GM12878 (cell line): Measurements from ENCODE around the gene DMXL2. TPM values are rescaled to one million over a fixed set of nuclear protein-coding genes. Genes with fewer than 3 reads are reported as not detected.

Experiments
- ATAC-seq: fragments of 200-7000 bp; cut with Tn5 transposase; 3 replicates; pipeline ENCODE4 v1.9.1; 2020; ENCODE audit warnings: mild to moderate bottlenecking, moderate library complexity
- BruUV-seq: library from RNA; stranded (reverse); fragments of 400-500 nt; replicated peaks from 2 replicates; lab custom pipeline; 2021; lab: Mats Ljungman, UMichigan
- CTCF ChIA-PET: fragments of 300-600 bp; sonication (Branson Sonifier 250); formaldehyde crosslinking; extraction: SDS; loops from one replicate; lab custom pipeline; 2021; ENCODE audit warnings: inconsistent platforms; lab: Yijun Ruan, JAX
- POLR2A ChIA-PET: fragments of 350-600 bp; formaldehyde crosslinking; extraction: SDS; loops from one replicate; lab custom pipeline; 2021; ENCODE audit warnings: inconsistent platforms; lab: Charles Lee
- RAD21 ChIA-PET: fragments of 300-600 bp; sonication (Branson Sonifier 250); formaldehyde crosslinking; loops from one replicate; lab custom pipeline; 2023; ENCODE audit warnings: antibody characterized with exemption; ENCODE audit not compliant: unreplicated experiment; lab: Charles Lee
- SMC1A ChIA-PET: fragments of 300-600 bp; sonication (Branson Sonifier 250); formaldehyde crosslinking; loops from one replicate; lab custom pipeline; 2023; ENCODE audit not compliant: unreplicated experiment, uncharacterized antibody; lab: Charles Lee
- DNase-seq: peaks from one replicate; pipeline ENCODE4 v3.0.0-alpha.2; 2011; ENCODE audit warnings: low read depth, low spot score
- FAIRE-seq: peaks from 3 replicates; lab custom pipeline; 2011; peaks lifted over from hg19 to GRCh38; lab: Jason Lieb, UNC
- H2AFZ ChIP-seq: 2 replicates; pipeline ENCODE4 v1.6.0; 2011; ENCODE audit warnings: low read depth, low read length, control low read depth; ENCODE audit not compliant: control insufficient read depth
- H3K27ac ChIP-seq: 2 replicates; pipeline ENCODE4 v1.5.1; 2011; ENCODE audit warnings: control low read depth; ENCODE audit not compliant: control insufficient read depth, insufficient read depth
- H3K27me3 ChIP-seq, 2 experiments: replicated peaks in 1 of 2; 2 replicates each; pipeline versions ENCODE4 v1.6.0 to v1.6.1; 2011; ENCODE audit warnings: low read length in 1 of 2; ENCODE audit not compliant: control insufficient read depth in 2 of 2, insufficient read depth in 2 of 2
- H3K36me3 ChIP-seq, 2 experiments: 2 replicates each; pipeline ENCODE4 v1.5.1; 2011; ENCODE audit warnings: low read length in 1 of 2; ENCODE audit not compliant: control insufficient read depth in 2 of 2, insufficient read depth in 2 of 2
- H3K4me1 ChIP-seq: 2 replicates; pipeline ENCODE4 v1.6.1; 2011; ENCODE audit warnings: mild to moderate bottlenecking, low read length, moderate library complexity, mixed read lengths; ENCODE audit not compliant: control insufficient read depth, insufficient read depth
- H3K4me2 ChIP-seq: 2 replicates; pipeline ENCODE4 v1.6.0; 2011; ENCODE audit warnings: control low read depth; ENCODE audit not compliant: control insufficient read depth, insufficient read depth
- H3K4me3 ChIP-seq: fragments of 200-600 bp; sonication (generic); 2 replicates; pipeline ENCODE4 v1.5.1; 2016
- H3K79me2 ChIP-seq: 2 replicates; pipeline ENCODE4 v1.6.0; 2011; ENCODE audit warnings: low read length; ENCODE audit not compliant: control insufficient read depth, insufficient read depth
- H3K9ac ChIP-seq: 2 replicates; pipeline ENCODE4 v1.8.0; 2011; ENCODE audit warnings: low read length, control low read depth, mixed read lengths; ENCODE audit not compliant: control insufficient read depth, insufficient read depth
- H3K9me3 ChIP-seq: replicated peaks from 3 replicates; pipeline ENCODE4 v1.5.1; 2011; ENCODE audit warnings: mild to moderate bottlenecking, low read length; ENCODE audit not compliant: control insufficient read depth, insufficient read depth
- H4K20me1 ChIP-seq: 2 replicates; pipeline ENCODE4 v1.6.0; 2011; ENCODE audit not compliant: control insufficient read depth, insufficient read depth
- DPF2 ChIP-seq: fragments of 450-650 bp; IDR thresholded peaks from 2 replicates; pipeline ENCODE4 v1.6.1; 2017; ENCODE audit warnings: mild to moderate bottlenecking
- FOXK2 ChIP-seq: fragments of 450-650 bp; IDR thresholded peaks from 2 replicates; pipeline ENCODE4 v1.6.1; 2017; ENCODE audit warnings: mild to moderate bottlenecking, moderate library complexity
- IKZF2 ChIP-seq, 2 experiments: fragments of 450-650 bp; IDR thresholded peaks; 2 replicates each; pipeline ENCODE4 v1.6.1; 2017; ENCODE audit warnings: mild to moderate bottlenecking in 2 of 2, moderate library complexity in 2 of 2
- JUNB ChIP-seq: IDR thresholded peaks from 2 replicates; pipeline ENCODE4 v1.6.1; 2016; ENCODE audit warnings: antibody characterized with exemption, mild to moderate bottlenecking
- MTA2 ChIP-seq: fragments of 450-650 bp; IDR thresholded peaks from 2 replicates; pipeline ENCODE4 v1.6.1; 2016; ENCODE audit warnings: low read depth, mild to moderate bottlenecking, moderate library complexity
- NR2C2 ChIP-seq: IDR thresholded peaks from 2 replicates; pipeline ENCODE4 v1.6.1; 2011; ENCODE audit warnings: borderline replicate concordance, low read depth; ENCODE audit not compliant: control insufficient read depth, insufficient read length
- POLR2AphosphoS2 ChIP-seq: IDR thresholded peaks from 2 replicates; pipeline ENCODE4 v1.6.1; 2011; ENCODE audit warnings: low read depth, mild to moderate bottlenecking, low read length, improper control_type of control experiment, moderate library complexity
- SMC3 ChIP-seq: IDR thresholded peaks from 2 replicates; pipeline ENCODE4 v1.6.1; 2011; ENCODE audit warnings: low read length, improper control_type of control experiment, borderline replicate concordance
- SRF ChIP-seq, 2 experiments: IDR thresholded peaks; 2 replicates each; pipeline ENCODE4 v1.6.1; 2011; ENCODE audit warnings: low read depth in 2 of 2, low read length in 2 of 2, mild to moderate bottlenecking in 1 of 2, moderate library complexity in 1 of 2
- SUPT20H ChIP-seq: IDR thresholded peaks from 2 replicates; pipeline ENCODE4 v1.6.1; 2011; ENCODE audit warnings: low read depth, mild to moderate bottlenecking, low read length, moderate library complexity, borderline replicate concordance; ENCODE audit not compliant: control insufficient read depth
- SUZ12 ChIP-seq: fragments of 200-600 bp; sonication (generic); IDR thresholded peaks from one replicate; pipeline ENCODE4 v1.6.1; 2018; ENCODE audit warnings: antibody characterized with exemption, mild to moderate bottlenecking; ENCODE audit not compliant: unreplicated experiment
- WGBS: methylation state at CpG from one replicate; pipeline ENCODE4 v1.1.6; 2016; ENCODE audit warnings: low lambda C conversion rate; ENCODE audit not compliant: insufficient replicate concordance, insufficient coverage; ENCODE audit errors: missing lambda C conversion rate; 5-methylcytosine and 5-hydroxymethylcytosine counted together
- in situ Hi-C: fragments of 300-500 bp; cut with MboI; formaldehyde crosslinking; loops from 9 replicates; pipeline ENCODE4 v1.14.3; 2018; ENCODE audit warnings: mixed read lengths
- intact Hi-C: fragments of 100-400 bp; cut with micrococcal nuclease; formaldehyde crosslinking; loops from one replicate; pipeline ENCODE4 v1.14.2; 2022; ENCODE audit not compliant: unreplicated experiment
- polyA plus RNA-seq, 11 experiments: library from polyadenylated mRNA; depleted of rRNA in 4 of 11; unstranded in 6 of 11; stranded (reverse) in 5 of 11; fragments of >200 nt; fragmentation: Nextera tagmentation in 4 of 11; fragmentation: Illumina TruSeq in 1 of 11; extraction: Ambion mirVana in 4 of 11; extraction: Trizol in 1 of 11; gene quantifications; 1 replicate in 1 of 11; 2 replicates in 10 of 11; pipeline versions ENCODE4 v1.2.1 to v1.2.3, GENCODE V29; 2011 to 2016; ENCODE audit warnings: inconsistent platforms in 2 of 11, missing spikeins in 2 of 11, low read depth in 1 of 11
- total RNA-seq, 4 experiments: library from RNA; depleted of rRNA in 3 of 4; stranded (reverse); fragments of >200 nt in 3 of 4; fragmentation: Illumina TruSeq in 1 of 4; extraction: Trizol in 1 of 4; gene quantifications; 2 replicates each; pipeline versions ENCODE4 v1.2.1 to v1.2.3, GENCODE V29; 2013 to 2021
- TF ChIP-seq, protein P1 (sequence below): IDR thresholded peaks from 2 replicates; pipeline ENCODE4 v1.6.1; 2012; ENCODE audit warnings: mild to moderate bottlenecking, low read depth, low read length
- TF ChIP-seq, protein P2 (sequence below): IDR thresholded peaks from 2 replicates; pipeline ENCODE4 v1.6.1; 2012; ENCODE audit warnings: low read depth, low read length, improper control_type of control experiment
- TF ChIP-seq, protein P3 (sequence below): IDR thresholded peaks from 2 replicates; pipeline ENCODE4 v1.6.1; 2011; ENCODE audit warnings: low read depth, low read length, improper control_type of control experiment, borderline replicate concordance

Gene DMXL2
- total and polyA plus RNA-seq, 10 of the 15 experiments (the other 5 are each of a cell fraction or from before 2014, with no cell fraction given) = 8.5 to 32.1 (median 22.0) TPM

DNA sequence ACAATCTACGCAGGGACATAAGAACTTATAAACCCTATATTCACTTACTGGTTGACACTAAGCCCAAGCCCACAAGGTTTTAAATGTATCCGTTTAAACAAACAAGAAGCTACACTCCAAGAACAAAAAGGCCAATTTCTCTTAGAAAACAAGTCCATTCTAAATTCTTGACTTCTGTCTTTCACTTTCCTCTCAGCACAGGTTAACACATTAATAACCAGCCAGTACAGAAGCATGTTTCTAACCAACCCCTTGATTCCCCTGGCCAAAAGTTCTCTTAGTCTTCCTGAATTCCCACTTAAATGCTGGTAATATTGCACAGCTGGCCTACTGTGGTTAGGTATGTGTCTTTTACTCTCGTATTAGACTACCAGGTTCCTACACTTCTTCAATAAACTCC lies 4.7 kb downstream of the DMXL2 start:
- intact Hi-C loops (no loop called here), in situ Hi-C loops (no loop called here)
- Histone ChIP-seq H3K9me3 (no peaks in the 10 kb centered on the region; the same call in 2 of the 3 replicates), H3K27ac (no peak overlapping the region), H3K9ac (no peak overlapping the region), H3K36me3 (no peaks in the 10 kb centered on the region), H4K20me1 (no peaks in the 10 kb centered on the region), H3K4me1 (peaks cover 8% of the 10 kb centered on the region; the same call in 1 of the 2 replicates), H3K79me2 (peaks cover 5% of the 10 kb centered on the region), H3K4me2 (no peak overlapping the region), H3K4me3 (no peak overlapping the region), H2AFZ (no peak overlapping the region), H3K27me3 (no peaks in the 10 kb centered on the region)
- POLR2A ChIA-PET = no interaction called here
- SMC1A ChIA-PET = no interaction called here
- BruUV-seq = no TSS peak
- TF ChIP-seq DPF2 = no peak
- TF ChIP-seq, protein P1, sequence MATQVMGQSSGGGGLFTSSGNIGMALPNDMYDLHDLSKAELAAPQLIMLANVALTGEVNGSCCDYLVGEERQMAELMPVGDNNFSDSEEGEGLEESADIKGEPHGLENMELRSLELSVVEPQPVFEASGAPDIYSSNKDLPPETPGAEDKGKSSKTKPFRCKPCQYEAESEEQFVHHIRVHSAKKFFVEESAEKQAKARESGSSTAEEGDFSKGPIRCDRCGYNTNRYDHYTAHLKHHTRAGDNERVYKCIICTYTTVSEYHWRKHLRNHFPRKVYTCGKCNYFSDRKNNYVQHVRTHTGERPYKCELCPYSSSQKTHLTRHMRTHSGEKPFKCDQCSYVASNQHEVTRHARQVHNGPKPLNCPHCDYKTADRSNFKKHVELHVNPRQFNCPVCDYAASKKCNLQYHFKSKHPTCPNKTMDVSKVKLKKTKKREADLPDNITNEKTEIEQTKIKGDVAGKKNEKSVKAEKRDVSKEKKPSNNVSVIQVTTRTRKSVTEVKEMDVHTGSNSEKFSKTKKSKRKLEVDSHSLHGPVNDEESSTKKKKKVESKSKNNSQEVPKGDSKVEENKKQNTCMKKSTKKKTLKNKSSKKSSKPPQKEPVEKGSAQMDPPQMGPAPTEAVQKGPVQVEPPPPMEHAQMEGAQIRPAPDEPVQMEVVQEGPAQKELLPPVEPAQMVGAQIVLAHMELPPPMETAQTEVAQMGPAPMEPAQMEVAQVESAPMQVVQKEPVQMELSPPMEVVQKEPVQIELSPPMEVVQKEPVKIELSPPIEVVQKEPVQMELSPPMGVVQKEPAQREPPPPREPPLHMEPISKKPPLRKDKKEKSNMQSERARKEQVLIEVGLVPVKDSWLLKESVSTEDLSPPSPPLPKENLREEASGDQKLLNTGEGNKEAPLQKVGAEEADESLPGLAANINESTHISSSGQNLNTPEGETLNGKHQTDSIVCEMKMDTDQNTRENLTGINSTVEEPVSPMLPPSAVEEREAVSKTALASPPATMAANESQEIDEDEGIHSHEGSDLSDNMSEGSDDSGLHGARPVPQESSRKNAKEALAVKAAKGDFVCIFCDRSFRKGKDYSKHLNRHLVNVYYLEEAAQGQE = no peak
- TF ChIP-seq, protein P2, sequence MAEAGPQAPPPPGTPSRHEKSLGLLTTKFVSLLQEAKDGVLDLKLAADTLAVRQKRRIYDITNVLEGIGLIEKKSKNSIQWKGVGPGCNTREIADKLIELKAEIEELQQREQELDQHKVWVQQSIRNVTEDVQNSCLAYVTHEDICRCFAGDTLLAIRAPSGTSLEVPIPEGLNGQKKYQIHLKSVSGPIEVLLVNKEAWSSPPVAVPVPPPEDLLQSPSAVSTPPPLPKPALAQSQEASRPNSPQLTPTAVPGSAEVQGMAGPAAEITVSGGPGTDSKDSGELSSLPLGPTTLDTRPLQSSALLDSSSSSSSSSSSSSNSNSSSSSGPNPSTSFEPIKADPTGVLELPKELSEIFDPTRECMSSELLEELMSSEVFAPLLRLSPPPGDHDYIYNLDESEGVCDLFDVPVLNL = no peak
- TF ChIP-seq NR2C2 = no peak
- no peak for TF ChIP-seq SUZ12
- TF ChIP-seq JUNB = no peak
- no peak for TF ChIP-seq POLR2AphosphoS2
- TF ChIP-seq SUPT20H = no peak
- TF ChIP-seq IKZF2 (IDR thresholded peaks at IDR 0.05) = no peak
- no peak for TF ChIP-seq FOXK2
- no peak for TF ChIP-seq MTA2
- TF ChIP-seq, protein P3, sequence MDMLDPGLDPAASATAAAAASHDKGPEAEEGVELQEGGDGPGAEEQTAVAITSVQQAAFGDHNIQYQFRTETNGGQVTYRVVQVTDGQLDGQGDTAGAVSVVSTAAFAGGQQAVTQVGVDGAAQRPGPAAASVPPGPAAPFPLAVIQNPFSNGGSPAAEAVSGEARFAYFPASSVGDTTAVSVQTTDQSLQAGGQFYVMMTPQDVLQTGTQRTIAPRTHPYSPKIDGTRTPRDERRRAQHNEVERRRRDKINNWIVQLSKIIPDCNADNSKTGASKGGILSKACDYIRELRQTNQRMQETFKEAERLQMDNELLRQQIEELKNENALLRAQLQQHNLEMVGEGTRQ = no peak
- no peak for TF ChIP-seq SRF (IDR thresholded peaks at IDR 0.05; ENCODE audit: low read depth in 2 of 2, low read length in 2 of 2)
- no peak for TF ChIP-seq SMC3
- FAIRE-seq = no peak
- ATAC-seq = no peak
- CTCF ChIA-PET = interaction anchor here (2.2 kb wide), 1 partner anchor 32 kb away, joined by 8 read pairs; no protein-coding TSS in a partner anchor
- RAD21 ChIA-PET = interaction anchor here (0.6 kb wide), 1 partner anchor 1225 kb away, joined by 5 read pairs; no protein-coding TSS in a partner anchor
- DNase-seq = no peak
- 81% methylated on average over 3 of the region's 3 CpGs for WGBS
